NT2/D1 (cell line): ENCODE data around the gene PIK3R6.

Source experiments
- DNase-seq: peaks from one replicate; pipeline ENCODE4 v3.0.0-alpha.2; 2011; ENCODE audit warnings: low read depth, low spot score
- H3K27me3 ChIP-seq: 2 replicates; pipeline ENCODE4 v1.6.0; 2011; ENCODE audit warnings: mild to moderate bottlenecking; ENCODE audit not compliant: insufficient read length, insufficient read depth
- H3K36me3 ChIP-seq: 2 replicates; pipeline ENCODE4 v1.6.1; 2011; ENCODE audit warnings: mild to moderate bottlenecking, low read length, mixed read lengths; ENCODE audit not compliant: insufficient read depth, insufficient read length
- H3K4me1 ChIP-seq: 2 replicates; pipeline ENCODE4 v1.5.1; 2011; ENCODE audit not compliant: insufficient read depth, insufficient read length
- H3K4me3 ChIP-seq: 2 replicates; pipeline ENCODE4 v1.5.1; 2011; ENCODE audit warnings: low read depth; ENCODE audit not compliant: insufficient read length
- H3K9ac ChIP-seq: 2 replicates; pipeline ENCODE4 v1.6.0; 2011; ENCODE audit warnings: low read depth; ENCODE audit not compliant: insufficient read length
- H3K9me3 ChIP-seq: 2 replicates; pipeline ENCODE4 v1.5.1; 2011; ENCODE audit warnings: mild to moderate bottlenecking, low read length; ENCODE audit not compliant: insufficient read depth
- SUZ12 ChIP-seq: IDR thresholded peaks from 2 replicates; pipeline ENCODE4 v1.6.1; 2011; ENCODE audit not compliant: insufficient read length, insufficient read depth; ENCODE audit errors: extremely low read depth
- YY1 ChIP-seq: IDR thresholded peaks from 2 replicates; pipeline ENCODE4 v1.6.1; 2011; ENCODE audit not compliant: insufficient read length, insufficient read depth
- ZNF274 ChIP-seq: IDR thresholded peaks from 2 replicates; pipeline ENCODE4 v1.6.1; 2011; ENCODE audit warnings: mild to moderate bottlenecking, low read depth, low read length

Gene PIK3R6

DNA sequence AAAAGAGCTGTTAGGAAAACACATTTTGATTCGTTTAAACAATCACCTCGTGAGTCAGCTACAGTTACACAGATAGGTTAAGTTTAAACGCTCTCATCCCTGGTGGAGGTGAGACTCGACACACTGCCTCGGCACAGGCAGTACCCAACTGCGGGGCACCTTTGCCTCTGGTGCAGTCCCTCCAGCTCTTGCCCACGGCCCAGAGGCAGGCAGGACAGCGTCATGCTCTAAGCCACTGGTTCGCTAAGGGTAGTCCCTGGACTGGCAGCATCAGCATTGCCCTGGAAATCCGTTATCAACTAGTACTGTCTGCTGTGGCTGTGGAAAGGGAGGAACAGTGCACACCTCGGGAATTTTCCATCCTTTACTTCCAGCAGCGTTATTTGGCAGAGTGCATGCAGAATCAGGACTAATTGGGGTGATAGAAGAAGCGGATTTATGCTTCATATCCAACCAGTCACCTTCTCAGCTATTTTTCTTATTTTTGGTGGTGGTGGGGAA lies 3.7 kb upstream of the PIK3R6 start:
- Histone ChIP-seq H3K9ac (no peak overlapping the region), H3K36me3 (no peaks in the 10 kb centered on the region), H3K4me3 (no peak overlapping the region), H3K4me1 (no peaks in the 10 kb centered on the region), H3K27me3 (no peaks in the 10 kb centered on the region), H3K9me3 (no peaks in the 10 kb centered on the region)
- DNase-seq: no peak
- TF ChIP-seq ZNF274: no peak
- no peak for TF ChIP-seq SUZ12
- TF ChIP-seq YY1: no peak

DNA sequence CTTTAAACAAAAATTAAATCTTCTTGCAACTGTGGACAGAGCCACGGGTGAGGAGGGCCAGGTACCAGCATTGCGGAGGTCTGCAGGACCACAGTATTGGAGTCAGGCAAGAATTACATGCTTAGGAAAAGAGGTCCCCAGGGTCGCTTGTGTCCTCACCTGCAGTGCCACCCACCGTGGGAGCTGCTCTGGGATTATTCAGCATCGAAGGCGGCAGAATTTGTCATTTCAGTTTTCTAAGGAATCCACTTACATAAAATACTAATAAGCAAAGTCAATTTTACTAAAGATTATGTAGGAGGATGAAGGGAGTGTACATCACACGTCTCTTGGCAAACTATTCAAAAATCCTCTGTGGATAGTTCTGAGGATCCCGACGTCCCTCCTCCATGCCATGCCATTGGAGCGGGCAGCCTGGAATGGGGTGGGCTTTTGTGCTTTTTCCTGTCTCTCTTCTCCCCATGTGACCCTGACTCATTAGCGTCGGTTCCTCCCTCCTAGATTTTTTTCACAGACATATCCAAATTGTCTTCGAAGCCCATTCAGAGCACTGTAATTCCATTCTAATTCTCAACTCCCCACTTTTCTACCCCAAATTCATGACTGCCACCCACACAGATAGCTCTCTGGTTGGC lies 3.0 kb upstream of the PIK3R6 start:
- Histone ChIP-seq H3K36me3 (no peaks in the 10 kb centered on the region), H3K27me3 (no peaks in the 10 kb centered on the region), H3K4me1 (no peaks in the 10 kb centered on the region), H3K4me3 (no peak overlapping the region), H3K9me3 (no peaks in the 10 kb centered on the region), H3K9ac (no peak overlapping the region)
- TF ChIP-seq ZNF274 (no peak), YY1 (no peak), SUZ12 (no peak)
- DNase-seq: no peak

DNA sequence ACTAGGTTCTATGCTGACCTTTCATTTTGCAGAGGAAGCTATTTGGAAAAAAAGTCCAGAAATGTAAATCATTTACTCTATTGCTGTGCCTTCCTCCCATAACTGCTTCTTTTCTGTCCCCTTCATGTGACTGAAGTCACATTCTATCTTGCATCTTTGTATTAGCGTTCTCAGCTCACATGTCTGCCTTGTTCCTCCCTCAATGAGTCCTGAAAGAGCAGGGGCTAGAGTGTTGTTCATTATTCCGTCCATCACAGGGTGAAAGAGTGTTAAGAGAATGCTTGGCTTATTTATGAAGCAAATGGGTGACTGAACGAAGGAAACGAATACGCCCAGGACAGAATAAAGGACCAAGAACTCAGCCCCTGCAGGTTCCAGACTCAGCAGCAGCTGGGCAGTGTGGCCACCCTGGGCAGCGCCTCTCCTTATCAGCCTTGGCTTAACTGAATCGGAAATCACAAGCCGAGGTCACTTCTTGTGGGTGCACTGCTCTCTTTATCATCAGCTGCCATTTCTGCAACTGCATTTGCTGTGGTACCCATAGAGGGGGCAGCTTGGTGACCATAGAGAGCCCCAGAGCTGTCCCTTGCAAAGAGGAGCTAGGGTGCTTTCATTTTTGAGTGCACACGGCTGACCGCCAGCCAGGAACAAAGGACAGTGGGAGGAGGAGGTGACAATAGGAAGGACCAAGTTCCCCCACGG lies 1.8 kb upstream of the PIK3R6 start:
- Histone ChIP-seq H3K4me1 (no peaks in the 10 kb centered on the region), H3K27me3 (no peaks in the 10 kb centered on the region), H3K36me3 (no peaks in the 10 kb centered on the region), H3K9ac (no peak overlapping the region), H3K9me3 (no peaks in the 10 kb centered on the region), H3K4me3 (no peak overlapping the region)
- no peak for DNase-seq
- TF ChIP-seq YY1: no peak
- no peak for TF ChIP-seq SUZ12
- TF ChIP-seq ZNF274: no peak

DNA sequence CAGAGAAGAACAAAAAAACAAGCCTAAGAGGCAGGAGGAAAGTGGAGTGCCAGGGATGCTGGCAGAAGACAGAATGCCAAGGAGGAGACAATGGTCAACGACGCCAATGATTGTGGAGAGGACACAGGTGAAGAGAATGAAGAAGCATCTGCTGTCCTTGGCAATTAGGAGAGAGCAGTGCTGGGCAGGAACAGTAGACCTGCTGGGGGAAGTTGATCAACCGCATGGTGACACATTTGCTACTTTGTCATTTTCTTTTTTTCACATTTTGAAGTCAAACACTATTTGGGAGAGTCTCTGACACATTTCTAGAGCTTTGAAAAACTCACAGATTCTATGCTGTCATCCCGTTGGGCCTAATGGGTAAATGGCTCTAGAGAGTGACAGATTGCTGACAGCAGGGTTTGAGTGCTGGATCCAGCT lies 1.1 kb upstream of the PIK3R6 start:
- no peak for DNase-seq
- H3K4me1 ChIP-seq: no peaks in the 10 kb centered on the region
- H3K27me3 ChIP-seq: no peaks in the 10 kb centered on the region
- H3K9ac ChIP-seq: no peak overlapping the region
- TF ChIP-seq SUZ12 (no peak), ZNF274 (no peak), YY1 (no peak)
- H3K4me3 ChIP-seq: no peak overlapping the region
- H3K9me3 ChIP-seq: no peaks in the 10 kb centered on the region
- no peaks in the 10 kb centered on the region for H3K36me3 ChIP-seq

DNA sequence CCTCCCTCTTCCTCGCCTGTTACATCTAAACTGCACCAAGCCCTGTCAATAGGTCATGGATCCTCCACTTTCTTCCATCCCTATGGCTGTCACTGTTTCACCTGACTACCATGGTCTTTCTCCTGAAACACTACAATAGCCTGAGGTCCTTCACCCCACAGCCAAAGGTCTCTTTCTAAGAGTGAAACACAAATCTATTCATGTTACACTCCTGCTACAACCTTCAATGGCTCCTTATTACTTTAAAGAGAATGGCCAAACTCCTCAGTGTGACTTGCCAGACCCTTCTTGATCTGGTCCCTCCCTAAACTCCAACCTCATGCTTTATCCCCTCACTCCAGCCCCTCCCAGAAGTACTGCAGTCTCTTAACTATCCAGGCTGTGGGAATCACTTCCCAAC lies 618 bp upstream of the PIK3R6 start:
- Histone ChIP-seq H3K27me3 (no peaks in the 10 kb centered on the region), H3K9ac (no peak overlapping the region)

DNA sequence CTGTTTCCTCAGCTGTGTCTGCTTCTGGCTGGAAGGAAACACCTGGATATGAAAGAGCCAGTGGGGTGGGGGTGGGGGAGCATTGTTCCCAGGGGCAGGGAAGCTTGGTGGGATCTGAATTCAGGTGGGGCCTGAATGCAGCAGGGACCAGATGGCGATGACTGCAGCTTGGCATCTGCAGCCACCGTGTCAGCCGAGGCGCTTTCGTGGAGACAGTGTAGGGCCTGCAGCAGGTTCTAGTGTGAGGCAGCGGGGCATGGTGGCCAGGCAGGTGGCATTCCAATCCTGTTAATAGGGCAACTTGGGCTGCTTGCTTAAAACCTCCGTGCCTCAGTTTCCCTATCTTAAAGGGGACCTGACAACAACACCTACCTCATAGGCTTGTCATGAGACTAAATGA lies 1.7 kb downstream of the PIK3R6 start:
- no peaks in the 10 kb centered on the region for H3K4me1 ChIP-seq
- DNase-seq: no peak
- TF ChIP-seq YY1 (no peak), SUZ12 (no peak), ZNF274 (no peak)
- H3K9ac ChIP-seq: no peak overlapping the region
- H3K36me3 ChIP-seq: no peaks in the 10 kb centered on the region
- H3K27me3 ChIP-seq: no peaks in the 10 kb centered on the region
- H3K9me3 ChIP-seq: no peaks in the 10 kb centered on the region
- H3K4me3 ChIP-seq: no peak overlapping the region

More for the DNA sequence above, 618 bp upstream of the PIK3R6 start:
- no peak for DNase-seq
- no peak for TF ChIP-seq SUZ12
- H3K4me3 ChIP-seq: no peak overlapping the region
- no peaks in the 10 kb centered on the region for H3K36me3 ChIP-seq
- H3K9me3 ChIP-seq: no peaks in the 10 kb centered on the region
- no peaks in the 10 kb centered on the region for H3K4me1 ChIP-seq

DNA sequence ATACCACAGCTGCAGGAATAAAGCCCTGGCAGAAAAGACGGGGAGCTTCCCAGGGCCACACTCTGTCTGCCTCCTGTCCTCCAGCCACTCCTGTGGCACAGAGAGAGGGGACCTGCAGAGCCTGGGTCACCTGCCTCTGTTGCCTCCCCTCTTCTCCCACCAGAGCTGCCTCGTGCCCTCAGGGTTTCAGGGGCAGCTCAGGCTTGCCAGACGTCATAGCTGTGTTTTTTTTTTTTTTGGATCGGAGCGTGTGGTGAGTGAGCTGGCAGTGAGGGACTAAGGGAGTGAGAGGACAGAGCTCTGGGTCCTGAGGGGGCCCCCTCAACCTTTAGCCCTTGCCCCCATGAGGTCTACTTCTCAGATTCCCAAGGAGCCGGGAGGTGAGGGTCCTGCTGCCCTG lies 2.1 kb downstream of the PIK3R6 start:
- Histone ChIP-seq H3K9ac (no peak overlapping the region), H3K4me3 (no peak overlapping the region), H3K9me3 (no peaks in the 10 kb centered on the region), H3K4me1 (no peaks in the 10 kb centered on the region), H3K36me3 (no peaks in the 10 kb centered on the region), H3K27me3 (no peaks in the 10 kb centered on the region)
- TF ChIP-seq YY1 (no peak), SUZ12 (no peak), ZNF274 (no peak)
- DNase-seq: no peak
